ENCODE measurements around the gene CTAGE4.

GRCh38 chr7:144158861-144159260, 24.4 kb upstream of the CTAGE4 start:
- TF ChIP-seq POLR2AphosphoS5 (IDR thresholded peaks at IDR 0.05; ENCODE audit: low read depth, low read length) (no peak), FOXP2 (optimal IDR thresholded peaks at IDR 0.05; ENCODE audit: borderline replicate concordance, extremely low read depth, extremely low read length, insufficient read depth) (no peak), SIN3A (IDR thresholded peaks at IDR 0.05; ENCODE audit: borderline replicate concordance, insufficient read depth, low read length) (no peak), REST (IDR thresholded peaks at IDR 0.05; ENCODE audit: insufficient read depth in 1 of 2, low read depth in 2 of 2, low read length in 2 of 2) (no peak)
